ENCODE data around the gene BRSK1. TPM values are rescaled to one million over a fixed set of nuclear protein-coding genes. Genes with fewer than 3 reads are reported as not detected.

Gene BRSK1
- total and polyA plus RNA-seq, 2 of the 13 experiments (the other 11 are each of a cell fraction or from before 2014, with no cell fraction given), result 0.18 to 1.2 TPM

DNA sequence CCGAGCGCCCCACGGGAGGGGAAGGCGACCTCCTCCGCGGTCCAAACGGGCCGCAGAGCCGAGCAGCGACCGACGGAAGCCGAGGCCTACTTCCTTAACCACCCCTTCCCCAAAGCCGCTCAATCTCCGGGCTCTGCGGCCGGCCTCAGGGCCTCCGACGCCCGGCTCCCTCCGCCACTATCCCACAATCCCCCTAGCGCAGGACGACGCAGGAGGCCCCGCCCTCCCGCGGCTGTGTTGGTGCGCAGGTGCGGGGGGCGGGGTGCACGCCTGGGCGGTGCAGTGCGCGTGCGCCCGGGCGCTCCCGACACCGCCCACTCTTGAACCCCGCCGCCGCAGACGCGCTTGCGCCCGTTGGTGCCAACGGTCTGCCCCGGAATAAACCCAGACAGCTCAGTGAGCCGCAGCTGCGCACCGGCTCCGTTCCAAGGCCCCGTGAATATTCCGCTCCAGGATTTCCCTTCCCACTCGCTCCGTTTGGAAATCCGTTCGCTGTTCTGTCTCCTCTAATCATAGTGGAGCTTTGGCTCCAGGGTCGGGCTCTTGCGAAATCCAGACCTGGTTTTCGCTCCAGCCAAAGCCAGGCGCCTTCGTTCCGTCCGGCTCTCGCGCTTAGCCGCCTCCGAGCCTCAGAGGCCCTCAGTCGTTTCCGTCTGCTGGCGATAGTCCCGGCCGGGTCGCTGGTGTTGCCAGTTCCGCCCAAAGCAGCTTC, 24.8 kb upstream of the BRSK1 start, which contains the start of gene PPP6R1 (continued):
- TF ChIP-seq, protein P1, sequence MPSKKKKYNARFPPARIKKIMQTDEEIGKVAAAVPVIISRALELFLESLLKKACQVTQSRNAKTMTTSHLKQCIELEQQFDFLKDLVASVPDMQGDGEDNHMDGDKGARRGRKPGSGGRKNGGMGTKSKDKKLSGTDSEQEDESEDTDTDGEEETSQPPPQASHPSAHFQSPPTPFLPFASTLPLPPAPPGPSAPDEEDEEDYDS (CRISPR knock-in tag; IDR thresholded peaks at IDR 0.05), result peak; percentile 82
- TF ChIP-seq HOXA7 (CRISPR knock-in tag; IDR thresholded peaks at IDR 0.05) (no peak), PAWR (CRISPR knock-in tag; IDR thresholded peaks at IDR 0.05; ENCODE audit: borderline replicate concordance) (no peak), NR2F6 (IDR thresholded peaks at IDR 0.05) (no peak), NR2F6 (CRISPR knock-in tag; IDR thresholded peaks at IDR 0.05) (peak; percentile 64), PRPF4 (IDR thresholded peaks at IDR 0.05; ENCODE audit: low read depth, low read length, poor library complexity, severe bottlenecking) (no peak), ETV6 (CRISPR knock-in tag; conservative IDR thresholded peaks at IDR 0.05) (peak; percentile 85; the same call in 1 of the 2 replicates), NPAS2 (CRISPR knock-in tag; IDR thresholded peaks at IDR 0.05; ENCODE audit: borderline replicate concordance) (no peak), RFXAP (CRISPR knock-in tag; IDR thresholded peaks at IDR 0.05; ENCODE audit: borderline replicate concordance) (peak; percentile 95), NCOA2 (CRISPR knock-in tag; IDR thresholded peaks at IDR 0.05) (peak; percentile 50; the same call in 1 of the 2 replicates), RORA (CRISPR knock-in tag; IDR thresholded peaks at IDR 0.05) (no peak), PTBP1 (IDR thresholded peaks at IDR 0.05; ENCODE audit: low read depth, low read length, poor library complexity, severe bottlenecking) (peak; percentile 19), ZNF557 (CRISPR knock-in tag; IDR thresholded peaks at IDR 0.05) (no peak), JDP2 (CRISPR knock-in tag; IDR thresholded peaks at IDR 0.05; ENCODE audit: borderline replicate concordance) (no peak), SNAPC2 (CRISPR knock-in tag; IDR thresholded peaks at IDR 0.05) (peak; percentile 88; the same call in 1 of the 2 replicates), RFX3 (CRISPR knock-in tag; IDR thresholded peaks at IDR 0.05) (no peak), SRSF9 (IDR thresholded peaks at IDR 0.05; ENCODE audit: borderline replicate concordance, insufficient read depth, low read depth, low read length, poor library complexity, severe bottlenecking) (no peak), MXI1 (IDR thresholded peaks at IDR 0.05; ENCODE audit: borderline replicate concordance, low read depth, low read length) (peak; percentile 88; the same call in 1 of the 3 replicates), ZNF644 (CRISPR knock-in tag; IDR thresholded peaks at IDR 0.05; ENCODE audit: low read depth) (no peak), ZNF337 (CRISPR knock-in tag; IDR thresholded peaks at IDR 0.05; ENCODE audit: borderline replicate concordance, low read depth) (peak; percentile 66; the same call in 1 of the 2 replicates), ZNF589 (CRISPR knock-in tag; conservative IDR thresholded peaks at IDR 0.05) (no peak), SMAD1 (CRISPR knock-in tag; IDR thresholded peaks at IDR 0.05; ENCODE audit: borderline replicate concordance, low read depth) (no peak)
- TF ChIP-seq, protein P2, sequence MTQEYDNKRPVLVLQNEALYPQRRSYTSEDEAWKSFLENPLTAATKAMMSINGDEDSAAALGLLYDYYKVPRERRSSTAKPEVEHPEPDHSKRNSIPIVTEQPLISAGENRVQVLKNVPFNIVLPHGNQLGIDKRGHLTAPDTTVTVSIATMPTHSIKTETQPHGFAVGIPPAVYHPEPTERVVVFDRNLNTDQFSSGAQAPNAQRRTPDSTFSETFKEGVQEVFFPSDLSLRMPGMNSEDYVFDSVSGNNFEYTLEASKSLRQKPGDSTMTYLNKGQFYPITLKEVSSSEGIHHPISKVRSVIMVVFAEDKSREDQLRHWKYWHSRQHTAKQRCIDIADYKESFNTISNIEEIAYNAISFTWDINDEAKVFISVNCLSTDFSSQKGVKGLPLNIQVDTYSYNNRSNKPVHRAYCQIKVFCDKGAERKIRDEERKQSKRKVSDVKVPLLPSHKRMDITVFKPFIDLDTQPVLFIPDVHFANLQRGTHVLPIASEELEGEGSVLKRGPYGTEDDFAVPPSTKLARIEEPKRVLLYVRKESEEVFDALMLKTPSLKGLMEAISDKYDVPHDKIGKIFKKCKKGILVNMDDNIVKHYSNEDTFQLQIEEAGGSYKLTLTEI (CRISPR knock-in tag; conservative IDR thresholded peaks at IDR 0.05), result no peak
- TF ChIP-seq, protein P3, sequence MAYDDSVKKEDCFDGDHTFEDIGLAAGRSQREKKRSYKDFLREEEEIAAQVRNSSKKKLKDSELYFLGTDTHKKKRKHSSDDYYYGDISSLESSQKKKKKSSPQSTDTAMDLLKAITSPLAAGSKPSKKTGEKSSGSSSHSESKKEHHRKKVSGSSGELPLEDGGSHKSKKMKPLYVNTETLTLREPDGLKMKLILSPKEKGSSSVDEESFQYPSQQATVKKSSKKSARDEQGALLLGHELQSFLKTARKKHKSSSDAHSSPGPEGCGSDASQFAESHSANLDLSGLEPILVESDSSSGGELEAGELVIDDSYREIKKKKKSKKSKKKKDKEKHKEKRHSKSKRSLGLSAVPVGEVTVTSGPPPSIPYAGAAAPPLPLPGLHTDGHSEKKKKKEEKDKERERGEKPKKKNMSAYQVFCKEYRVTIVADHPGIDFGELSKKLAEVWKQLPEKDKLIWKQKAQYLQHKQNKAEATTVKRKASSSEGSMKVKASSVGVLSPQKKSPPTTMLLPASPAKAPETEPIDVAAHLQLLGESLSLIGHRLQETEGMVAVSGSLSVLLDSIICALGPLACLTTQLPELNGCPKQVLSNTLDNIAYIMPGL (CRISPR knock-in tag; IDR thresholded peaks at IDR 0.05; ENCODE audit: borderline replicate concordance in 1 of 2, low read depth in 1 of 2), result peak; percentile 35 to 76; a peak in 3 of 4 replicates
- TF ChIP-seq, protein P4, sequence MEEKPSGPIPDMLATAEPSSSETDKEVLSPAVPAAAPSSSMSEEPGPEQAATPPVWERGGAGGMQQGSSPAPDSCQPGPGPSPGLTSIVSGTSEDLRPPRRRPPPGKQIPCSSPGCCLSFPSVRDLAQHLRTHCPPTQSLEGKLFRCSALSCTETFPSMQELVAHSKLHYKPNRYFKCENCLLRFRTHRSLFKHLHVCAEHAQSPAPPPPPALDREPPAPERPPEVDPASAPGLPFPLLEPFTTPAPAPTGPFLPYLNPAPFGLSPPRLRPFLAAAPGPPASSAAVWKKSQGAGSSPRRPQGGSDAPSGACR (CRISPR knock-in tag; IDR thresholded peaks at IDR 0.05), result peak; percentile 96
